ENCODE data around the gene HS6ST1.
"Not testable (repeated sequence)": the region's sequence is repeated elsewhere in the genome, so short reads cannot be mapped to it uniquely, and the experiment has no call there.

Gene HS6ST1

DNA sequence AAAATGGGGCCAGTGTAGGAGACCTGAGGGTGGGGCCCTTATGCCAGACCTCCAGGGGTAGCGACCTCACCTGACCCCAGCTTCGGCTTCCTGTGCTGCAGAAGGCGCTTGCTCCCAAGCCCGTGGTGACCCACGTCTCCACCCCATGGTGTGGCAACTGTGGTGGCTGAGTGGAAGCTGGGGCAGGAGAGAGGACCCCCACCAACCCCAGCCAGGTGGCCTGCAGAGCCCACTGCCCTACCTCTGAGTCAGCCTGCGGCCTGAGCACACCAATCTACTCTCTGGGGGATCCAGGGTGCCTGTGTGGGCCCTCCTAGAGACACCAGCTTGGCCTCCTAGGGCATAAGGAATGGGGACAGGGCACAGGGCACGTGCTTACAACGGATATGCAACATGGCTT, 52.2 kb downstream of the HS6ST1 start:
- not testable (repeated sequence) for DNase-seq

DNA sequence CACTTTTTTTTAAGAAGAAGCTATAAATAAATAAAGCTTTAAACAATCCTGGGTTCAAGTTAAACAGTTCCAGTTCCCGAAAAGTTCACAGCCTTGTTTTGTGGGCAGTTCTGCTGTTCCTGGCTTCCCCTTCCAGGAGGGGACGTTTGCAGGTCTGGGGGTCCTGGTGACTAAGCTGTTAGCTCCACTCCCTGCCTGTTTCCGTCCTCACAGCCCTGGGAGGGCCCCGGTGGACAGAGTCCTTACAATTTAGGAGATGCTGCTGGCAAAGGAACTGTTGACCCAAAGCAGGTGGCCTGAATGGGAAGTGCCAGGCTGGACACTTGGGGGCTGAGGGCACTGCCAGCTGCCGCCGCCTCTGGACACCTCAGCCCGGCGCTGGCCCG, 53.1 kb downstream of the HS6ST1 start:
- not testable (repeated sequence) for DNase-seq

DNA sequence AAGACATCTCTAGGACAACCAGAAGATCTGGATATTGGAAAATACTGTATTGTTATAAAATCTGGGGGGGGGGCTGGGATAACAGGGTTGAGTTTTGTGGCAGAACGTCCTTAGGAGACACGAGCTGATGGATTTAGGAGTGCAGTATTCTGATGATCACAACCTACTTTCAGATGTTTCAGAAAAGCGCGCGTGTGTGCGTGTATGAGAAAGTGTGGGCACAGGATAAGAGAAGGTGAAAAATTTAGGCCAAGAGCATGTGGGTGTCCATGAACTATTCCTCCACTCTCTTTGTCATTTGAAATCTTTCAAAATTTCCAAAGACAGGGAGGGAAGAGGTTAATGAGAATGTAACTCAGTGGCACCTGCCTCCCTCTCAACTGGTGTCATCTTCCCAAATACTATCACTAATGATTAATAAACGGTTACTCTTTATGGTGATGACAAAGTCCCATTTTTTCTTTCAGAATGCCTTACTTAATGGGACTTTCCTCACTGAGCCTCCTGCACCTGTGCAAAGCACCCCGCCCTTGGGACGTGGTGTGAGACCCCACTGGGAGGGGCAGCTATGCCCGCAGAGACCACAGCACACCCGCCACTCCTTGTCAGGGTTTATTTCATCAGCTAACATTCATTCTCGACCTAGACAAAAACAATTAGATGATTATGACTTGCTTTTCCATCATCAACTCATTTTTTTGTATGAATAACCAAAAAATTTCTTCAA, 53.6 kb downstream of the HS6ST1 start:
- no peak for DNase-seq

DNA sequence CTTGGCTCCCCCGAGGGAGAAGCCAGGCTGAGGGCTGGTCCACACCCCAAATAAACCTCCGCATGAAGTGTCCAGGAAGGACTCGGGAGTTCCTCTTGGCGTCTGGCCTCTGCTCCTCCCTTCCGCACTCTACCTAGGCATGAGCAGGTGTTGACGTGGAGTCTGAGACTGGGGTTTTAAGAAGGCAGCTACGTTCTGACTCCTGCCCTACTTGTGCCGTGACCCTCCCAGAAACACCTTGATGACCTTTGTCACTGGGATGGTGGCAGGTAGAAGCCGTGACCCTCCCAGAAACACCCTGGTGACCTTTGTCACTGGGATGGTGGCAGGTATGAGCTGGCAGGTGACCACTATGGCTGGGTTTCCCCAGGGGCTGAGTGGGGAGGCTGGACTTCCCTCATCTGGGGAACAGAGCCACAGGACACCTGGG, 54.8 kb downstream of the HS6ST1 start:
- no peak for DNase-seq

DNA sequence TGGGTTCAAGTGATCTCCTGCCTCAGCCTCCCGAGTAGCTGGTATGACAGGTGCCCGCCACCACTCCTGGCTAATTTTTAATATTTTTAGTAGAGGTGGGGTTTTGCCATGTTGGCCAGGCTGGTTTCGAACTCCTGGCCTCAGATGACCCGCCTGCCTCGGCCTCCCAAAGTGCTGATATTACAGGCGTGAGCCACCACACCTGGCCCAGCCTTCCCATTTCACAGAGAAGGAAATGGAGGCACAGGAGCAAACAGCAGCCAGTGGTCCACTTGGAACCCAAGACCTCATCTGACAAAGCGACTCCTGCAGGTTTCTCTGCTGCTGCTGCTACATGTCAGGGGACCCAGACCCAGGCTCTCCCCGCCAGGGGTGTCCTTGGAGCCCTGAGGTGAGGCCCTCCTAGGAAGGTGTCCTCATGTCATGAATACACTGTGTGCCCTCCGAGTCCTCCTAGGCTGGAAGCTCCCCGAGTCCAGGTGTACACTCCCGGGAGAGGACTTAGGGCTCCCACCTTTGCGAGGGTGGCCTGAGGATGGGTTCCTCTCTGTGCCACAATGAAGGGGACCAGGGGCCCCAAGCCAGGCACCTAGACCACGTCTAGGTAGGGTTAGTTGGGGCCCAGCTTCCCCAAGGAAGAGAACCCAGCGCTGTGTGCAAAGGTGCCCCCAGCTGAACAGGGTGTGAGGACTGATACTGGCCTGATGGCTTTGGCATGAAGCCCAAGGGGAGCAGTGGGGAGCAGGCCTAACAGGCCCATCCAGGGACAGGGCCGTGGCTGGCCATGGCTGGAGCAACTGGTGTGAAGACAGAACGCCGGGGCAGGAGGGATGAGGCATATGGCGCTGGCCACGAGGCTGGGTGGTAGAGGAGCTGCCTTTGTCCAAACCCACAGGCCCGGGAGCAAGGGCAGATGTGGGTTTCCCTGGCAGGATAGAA, 56.1 kb downstream of the HS6ST1 start:
- no peak for DNase-seq

DNA sequence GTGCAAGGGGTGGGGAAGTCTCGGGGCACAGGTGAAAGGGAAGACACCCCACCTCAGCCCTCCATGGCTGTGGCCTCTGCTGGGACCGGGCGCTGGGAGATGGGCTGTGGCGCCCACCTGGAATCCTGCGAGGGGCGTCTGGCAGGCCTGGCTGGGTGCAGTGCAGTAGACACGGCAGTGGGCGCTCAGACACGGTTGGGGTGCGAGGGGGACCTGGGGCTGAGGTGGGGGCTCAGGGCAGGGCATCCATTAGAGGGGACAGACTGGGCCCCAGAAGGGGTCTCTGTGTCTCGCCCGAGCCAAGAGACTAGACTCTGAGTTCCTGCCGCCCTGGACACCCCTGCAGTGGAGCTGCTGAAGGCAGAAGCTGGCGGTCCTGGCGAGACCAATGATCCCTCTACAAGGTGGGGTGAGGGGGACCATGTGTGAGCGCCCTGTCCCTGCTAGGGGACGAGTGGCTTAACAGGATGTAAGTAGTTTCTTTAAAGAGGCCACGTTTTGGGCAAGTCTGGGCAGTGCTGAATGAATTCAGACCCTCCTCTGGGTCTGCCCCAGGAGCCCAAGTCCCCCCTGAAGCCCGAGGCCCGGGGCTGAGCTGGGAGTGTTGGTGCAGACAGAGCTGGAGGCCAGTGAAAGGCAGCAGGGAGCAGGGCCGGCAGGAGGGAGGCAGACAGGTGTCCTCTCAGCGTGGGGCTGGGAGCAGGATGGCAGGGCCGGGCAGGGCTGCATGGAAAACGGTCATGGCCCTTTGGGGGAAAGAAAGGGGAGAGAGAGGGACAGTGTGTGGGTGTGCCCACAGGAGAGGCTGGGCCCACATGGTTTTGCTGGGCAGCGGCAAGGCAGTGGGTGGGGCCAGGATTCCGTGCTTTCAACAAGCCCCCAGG, 57.2 kb downstream of the HS6ST1 start:
- no peak for DNase-seq

DNA sequence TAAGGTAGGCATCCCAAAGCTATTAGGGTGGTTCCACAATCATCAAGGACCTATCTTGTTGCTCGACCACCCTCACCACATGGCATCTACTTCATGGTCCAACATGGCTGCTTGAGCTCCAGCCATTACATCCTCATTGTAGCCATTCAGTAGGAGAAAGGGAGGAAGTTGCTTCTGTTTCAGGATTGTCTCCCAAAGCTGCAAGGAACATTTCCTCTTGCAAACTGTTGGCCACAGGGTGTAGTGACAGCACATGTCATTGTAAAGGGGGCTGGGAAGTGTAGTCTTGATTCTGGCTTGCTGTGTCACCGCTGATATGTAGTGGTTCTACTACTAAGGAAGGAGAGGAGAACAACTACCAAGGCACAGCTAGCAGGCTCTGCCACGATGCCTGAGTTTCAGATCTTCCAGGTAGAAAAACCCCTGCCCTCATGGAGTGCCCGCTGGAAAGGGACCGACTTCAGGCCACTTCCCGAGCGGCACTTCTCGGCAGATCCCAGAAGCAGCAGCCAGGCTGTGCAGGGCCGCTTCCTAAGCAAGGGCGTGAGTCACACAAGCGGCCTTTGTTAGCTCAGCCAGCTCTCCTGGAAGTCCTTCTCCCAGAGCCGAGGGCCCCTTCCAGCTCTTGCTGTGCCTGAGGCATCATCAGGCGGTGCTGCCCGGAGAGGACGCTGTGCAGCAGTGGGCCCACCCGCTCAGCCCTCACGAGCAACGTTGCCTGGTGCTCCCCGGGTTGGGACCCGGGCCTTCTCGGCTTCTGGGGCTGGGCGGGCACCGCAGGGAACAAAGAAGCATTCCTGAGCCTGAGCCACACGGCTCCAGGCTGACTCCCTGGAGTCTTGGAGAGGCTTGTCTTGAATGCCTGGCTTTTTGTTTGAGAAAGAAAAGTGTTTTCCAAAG, 58.2 kb downstream of the HS6ST1 start:
- no peak for DNase-seq

DNA sequence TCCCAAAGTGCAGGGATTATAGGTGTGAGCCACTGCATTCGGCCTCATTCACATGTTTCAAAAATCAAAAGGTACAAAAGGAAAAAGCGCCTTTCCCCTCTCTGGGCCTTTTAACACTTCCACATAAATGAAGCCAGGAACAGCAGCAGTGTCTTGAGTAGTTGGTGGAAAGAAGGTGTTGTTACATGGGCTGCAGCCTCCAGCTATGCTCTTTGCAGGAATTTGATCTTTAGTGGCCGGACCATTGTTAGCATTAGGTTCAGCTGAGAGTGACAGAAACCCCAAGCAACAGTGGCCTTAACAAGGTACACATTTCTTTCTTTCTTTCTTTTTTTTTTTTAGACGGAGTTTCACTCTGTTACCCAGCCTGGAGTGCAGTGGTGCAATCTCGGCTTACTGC, 59.1 kb downstream of the HS6ST1 start:
- no peak for DNase-seq

DNA sequence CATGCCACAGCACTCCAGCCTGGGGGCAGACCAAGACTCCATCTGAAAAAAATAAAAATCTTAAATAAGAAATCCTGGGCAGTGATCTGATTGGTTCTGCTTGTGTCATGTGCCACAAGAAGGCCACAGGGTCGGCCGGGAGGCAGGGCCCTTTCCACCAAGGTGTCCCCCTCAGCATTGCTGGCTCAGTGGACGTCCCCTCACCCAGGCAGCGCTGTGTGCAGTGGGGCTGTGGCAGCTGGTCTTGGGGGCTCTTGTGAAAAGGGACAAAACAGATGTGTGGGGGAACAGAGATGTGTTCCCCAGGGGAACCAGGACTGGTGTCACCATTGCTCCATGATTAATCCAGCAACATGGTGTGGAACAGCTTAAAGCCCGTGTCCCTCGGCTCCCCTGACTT, 60.5 kb downstream of the HS6ST1 start:
- no peak for DNase-seq

DNA sequence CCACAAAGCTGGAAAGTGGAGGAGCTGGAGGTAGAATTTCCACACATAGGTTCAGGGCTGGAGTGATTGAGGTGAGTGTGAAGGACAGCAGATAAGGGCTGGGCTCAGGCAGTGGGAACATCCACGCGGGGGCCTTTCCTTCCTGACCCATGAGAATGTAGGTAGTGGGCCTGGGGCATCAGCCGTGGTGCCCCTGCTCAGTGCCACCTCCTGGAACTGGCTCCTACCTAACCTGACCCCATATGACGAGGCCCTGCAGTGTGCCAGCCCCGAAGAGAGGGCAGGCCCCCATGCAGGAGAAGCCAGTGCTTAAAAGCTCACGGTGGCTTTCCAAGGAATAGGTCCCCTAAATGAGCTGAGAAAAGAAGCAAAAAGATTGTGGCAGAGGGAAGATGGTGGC, 66.2 kb downstream of the HS6ST1 start:
- DNase-seq, result no peak

DNA sequence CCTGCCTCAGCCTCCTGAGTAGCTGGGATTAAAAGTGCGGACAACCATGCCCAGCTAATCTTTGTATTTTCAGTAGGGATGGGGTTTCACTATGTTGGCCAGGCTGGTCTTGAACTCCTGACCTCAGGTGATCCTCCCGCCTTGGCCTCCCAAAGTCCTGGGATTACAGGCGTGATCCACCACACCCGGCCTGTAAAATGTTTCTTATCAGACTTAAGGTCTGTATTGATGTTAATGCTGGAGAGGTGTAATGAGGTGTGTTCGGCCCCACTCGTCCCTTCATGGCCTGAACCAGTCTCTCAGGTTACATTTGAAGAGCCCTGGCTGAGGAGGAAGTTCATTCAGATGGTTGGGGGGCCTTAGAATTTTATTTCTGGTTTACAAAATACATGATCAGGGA, 66.6 kb downstream of the HS6ST1 start:
- not testable (repeated sequence) for DNase-seq

DNA sequence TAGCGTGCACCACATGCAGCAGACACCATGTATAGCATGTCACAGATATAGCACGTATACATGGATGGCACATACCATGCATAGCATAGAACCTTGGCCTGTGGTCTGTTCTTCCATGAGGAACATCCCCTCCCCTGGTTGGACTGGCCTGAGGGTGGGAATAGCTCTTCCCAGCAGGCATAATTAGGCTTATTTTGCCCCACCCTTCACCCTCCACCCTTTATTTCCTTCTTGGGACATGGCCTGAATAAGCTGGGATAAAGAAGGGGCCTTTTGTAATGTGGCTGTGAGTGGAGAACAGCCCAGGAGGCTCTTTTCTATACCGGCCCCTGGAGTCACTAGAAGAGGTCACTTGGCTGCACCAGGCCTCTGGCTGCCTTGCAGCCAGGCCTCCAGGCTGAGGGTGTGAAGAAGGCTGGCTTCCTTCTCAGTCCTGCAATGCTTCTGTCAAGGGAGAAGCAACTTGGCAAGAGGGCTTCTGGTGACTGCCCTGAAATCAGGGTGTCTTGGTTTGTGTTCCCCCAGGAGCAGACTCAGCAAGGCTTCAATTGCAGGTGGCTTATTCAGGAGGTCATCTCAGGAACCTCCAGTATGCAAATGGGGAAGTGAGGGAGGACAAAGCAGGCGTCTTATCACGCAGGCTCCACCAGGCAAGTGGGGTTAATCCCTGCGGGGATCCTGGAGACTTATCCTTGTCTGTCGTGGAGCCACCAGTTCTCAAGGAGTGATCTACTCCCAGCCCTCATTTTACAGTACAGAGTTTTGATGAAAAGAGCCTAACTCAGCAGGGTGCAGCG, 68.2 kb downstream of the HS6ST1 start:
- DNase-seq, result no peak

DNA sequence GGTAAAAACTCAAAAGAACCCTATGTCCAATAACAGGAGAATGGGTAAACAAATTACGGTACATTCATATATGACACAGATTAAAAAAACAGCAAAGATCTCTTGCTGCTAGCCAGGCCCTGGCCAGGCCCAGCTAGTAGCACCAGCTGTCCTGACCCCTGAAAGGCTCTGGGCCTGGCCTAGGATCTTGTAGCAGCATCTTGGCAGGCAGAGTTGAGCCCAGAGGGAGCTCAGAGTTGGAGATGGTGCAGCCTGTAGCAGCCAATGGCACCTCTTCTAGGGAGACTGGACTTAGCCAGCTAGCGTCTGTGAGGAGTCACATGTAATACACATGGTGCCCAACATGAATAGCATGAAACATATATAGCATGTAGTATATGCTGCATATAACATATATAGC, 69.1 kb downstream of the HS6ST1 start:
- DNase-seq, result no peak

DNA sequence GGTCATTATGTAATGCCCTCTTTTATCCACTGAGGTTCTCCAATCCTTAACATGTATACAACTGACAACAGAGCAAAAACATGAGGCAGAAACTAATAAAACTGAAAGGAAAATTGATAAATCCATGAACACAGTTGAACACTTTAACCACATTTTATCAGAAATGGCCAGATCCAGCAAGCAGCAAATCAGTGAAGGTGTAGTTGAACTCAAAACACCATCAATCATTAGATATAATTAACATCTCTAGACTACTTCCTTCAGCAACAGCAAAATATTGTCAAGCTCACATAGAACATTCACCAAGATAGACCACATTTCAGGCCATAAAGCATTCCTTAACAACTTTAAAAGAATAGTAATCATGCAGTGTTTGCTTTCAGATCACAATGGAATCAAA, 72.9 kb downstream of the HS6ST1 start:
- no peak for DNase-seq

DNA sequence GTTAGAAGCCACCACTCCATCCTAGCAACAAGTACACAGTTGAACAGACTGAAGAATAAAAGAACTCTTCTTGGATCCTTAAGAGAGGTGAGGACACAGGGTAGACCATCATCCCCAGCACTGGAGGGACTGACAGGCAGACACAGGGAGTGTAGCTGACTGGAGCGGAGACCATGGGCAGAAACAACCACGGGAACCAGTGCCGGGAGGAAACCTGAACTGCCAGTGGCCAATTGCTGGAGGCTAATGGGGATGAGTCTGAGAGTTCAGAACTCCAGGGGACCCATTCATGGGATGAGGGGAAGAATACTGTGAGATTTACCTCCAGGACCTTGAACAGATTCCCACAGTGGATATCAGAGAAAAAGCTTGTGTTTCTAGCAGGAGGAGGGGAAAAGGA, 76.8 kb downstream of the HS6ST1 start:
- no peak for DNase-seq

DNA sequence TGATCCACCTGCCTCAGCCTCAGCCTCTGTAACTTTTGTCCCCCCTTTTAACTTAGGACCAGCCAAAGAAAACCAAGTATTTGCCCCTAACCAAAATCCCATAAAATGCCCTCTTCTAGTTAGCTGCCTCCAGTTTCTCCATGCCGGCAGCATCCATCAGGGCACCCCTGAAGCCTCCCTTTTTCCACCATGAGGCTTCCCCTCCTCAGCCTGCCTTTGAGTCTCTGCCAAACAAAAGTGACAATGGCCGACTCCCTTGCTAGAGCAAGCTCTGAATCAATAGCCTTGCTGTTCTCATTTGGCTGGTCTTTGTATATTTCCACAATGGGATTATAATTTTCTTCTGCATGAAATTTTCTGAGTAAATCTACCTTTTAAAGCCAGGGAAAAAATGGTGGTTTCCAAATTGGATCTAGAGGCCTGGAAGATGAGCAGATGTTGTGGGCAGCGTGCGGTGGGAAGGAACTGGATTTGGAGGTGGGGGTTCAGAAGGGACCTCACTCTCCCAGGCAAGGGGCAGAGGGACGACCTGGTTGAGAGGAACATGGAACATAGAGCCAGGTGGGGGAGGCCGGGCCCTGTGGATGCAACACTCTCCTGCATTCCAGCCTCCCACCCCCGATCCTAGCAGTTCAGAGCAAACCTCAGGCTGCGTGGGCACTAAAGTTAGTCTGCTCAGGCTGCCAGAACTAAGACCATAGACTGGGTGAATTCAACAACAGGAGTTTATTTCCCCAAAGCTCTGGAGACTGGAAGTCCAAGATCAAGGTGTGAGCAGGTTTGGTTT, 80.6 kb downstream of the HS6ST1 start:
- no peak for DNase-seq

DNA sequence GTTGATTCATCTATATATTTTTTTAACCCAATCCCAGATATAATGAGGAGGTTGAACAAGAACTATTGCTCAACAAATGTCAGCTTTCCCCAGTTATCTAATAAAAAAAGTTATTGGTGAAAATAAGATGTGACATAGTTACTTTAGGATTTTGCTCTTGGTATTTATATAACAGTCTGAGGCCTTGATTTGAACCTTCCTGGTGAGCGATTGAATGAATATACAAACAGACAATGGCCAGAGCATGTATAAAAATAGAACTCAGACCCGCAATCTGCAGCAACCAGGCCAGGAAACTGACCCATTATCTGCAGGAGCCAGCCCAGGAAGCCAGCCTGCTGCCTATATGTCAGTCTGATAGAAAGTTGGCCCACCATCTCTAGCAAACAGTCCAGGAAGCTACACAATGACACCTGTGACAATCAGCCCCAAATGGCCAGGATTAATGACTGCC, 81.6 kb downstream of the HS6ST1 start:
- no peak for DNase-seq

DNA sequence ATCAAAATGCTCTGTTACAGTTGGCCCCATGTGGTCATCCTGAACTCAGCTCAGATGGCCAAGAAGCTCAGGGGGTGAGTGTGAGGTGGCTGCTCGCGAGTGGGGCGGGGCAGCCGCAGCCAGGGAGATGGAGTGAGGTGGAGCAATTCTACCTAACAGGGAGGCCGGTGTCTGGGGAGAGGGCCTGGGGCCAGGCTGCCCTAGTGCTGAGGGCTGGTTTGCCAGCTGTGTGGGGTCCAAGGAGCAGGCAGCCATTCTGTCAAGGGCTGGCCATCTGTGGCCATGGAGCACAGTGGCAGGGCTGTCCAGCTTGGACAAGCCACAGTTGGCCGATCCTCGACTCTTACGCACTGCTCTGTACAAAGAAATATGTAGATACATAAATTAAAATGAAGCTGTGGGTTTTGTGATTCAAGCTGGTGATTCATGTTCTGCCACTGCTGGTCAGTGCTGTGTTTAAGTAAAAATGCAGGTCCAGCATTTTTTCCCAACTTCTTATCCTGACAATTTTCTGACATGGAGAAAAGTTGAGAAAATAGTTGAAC, 82.1 kb downstream of the HS6ST1 start:
- DNase-seq, result no peak

DNA sequence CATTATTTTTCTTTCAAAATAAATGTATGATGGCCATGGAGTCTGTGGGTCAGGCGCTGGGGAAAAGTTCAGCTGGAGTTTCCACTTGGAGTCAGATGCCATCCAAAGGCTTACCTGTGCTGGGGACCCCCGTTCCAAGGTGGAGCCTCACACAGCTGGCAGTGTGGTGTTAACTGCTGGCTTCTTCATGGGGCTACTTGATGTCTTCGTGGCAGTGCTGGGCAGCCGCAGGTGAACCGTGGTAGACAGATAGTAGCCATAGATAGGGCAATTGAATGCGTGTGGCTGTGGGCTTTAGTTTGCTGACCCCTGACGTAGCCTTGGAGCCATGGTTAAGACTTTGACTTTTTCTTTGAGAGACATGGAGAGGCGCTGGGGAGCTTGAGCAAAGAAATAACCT, 83.1 kb downstream of the HS6ST1 start:
- no peak for DNase-seq

DNA sequence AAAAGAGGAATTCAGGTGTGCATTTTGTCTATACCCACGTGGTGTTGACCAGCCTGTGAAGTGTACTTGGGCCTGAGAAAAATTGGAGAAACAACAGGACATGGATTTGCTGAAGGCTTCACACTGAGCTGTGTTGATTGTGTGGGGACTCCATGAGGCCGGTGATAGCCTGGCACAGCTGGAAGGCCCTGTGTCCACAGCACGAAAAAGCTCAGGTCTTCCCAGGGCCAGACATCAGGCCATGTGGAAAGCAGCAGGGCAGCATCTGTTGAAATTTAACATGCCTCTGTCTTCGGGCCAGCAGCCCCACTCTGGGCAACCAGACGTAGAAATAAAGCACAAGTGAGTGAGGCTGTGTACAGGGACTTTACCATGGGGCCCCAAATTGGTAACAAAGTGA, 84.1 kb downstream of the HS6ST1 start:
- DNase-seq, result no peak

Measured in activated CD4-positive, alpha-beta T cell treated with anti-CD3 and anti-CD28 coated beads, Interleukin-2, amount 50 U/mL, for 4 hours (primary cell).